ENCODE data around the gene SEMA3B.
A peak's percentile ranks its signal among the peaks of the same experiment; 100 is the strongest.

Gene SEMA3B

DNA sequence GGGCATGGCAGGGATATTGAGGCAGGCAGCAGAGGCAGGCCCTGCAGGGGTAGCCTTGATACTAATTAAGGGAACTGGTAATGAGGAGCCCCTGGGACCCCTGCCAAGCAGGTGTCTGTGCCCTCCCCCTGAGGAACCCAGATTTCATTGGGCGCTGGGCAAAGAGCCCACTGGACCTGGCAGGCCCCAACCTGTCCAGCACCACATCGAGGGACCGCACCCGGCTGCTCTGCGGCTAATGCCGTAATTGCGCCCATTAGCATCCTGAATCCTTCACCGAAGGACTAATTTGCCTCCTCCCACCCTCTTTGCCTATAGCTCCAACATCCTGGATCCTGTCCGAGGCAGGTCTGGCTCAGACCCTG is 13.7 kb upstream of the SEMA3B start:
- TF ChIP-seq, protein P1, sequence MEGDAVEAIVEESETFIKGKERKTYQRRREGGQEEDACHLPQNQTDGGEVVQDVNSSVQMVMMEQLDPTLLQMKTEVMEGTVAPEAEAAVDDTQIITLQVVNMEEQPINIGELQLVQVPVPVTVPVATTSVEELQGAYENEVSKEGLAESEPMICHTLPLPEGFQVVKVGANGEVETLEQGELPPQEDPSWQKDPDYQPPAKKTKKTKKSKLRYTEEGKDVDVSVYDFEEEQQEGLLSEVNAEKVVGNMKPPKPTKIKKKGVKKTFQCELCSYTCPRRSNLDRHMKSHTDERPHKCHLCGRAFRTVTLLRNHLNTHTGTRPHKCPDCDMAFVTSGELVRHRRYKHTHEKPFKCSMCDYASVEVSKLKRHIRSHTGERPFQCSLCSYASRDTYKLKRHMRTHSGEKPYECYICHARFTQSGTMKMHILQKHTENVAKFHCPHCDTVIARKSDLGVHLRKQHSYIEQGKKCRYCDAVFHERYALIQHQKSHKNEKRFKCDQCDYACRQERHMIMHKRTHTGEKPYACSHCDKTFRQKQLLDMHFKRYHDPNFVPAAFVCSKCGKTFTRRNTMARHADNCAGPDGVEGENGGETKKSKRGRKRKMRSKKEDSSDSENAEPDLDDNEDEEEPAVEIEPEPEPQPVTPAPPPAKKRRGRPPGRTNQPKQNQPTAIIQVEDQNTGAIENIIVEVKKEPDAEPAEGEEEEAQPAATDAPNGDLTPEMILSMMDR (conservative IDR thresholded peaks at IDR 0.05) = no peak
- no peak overlapping the region for H3K27ac ChIP-seq

DNA sequence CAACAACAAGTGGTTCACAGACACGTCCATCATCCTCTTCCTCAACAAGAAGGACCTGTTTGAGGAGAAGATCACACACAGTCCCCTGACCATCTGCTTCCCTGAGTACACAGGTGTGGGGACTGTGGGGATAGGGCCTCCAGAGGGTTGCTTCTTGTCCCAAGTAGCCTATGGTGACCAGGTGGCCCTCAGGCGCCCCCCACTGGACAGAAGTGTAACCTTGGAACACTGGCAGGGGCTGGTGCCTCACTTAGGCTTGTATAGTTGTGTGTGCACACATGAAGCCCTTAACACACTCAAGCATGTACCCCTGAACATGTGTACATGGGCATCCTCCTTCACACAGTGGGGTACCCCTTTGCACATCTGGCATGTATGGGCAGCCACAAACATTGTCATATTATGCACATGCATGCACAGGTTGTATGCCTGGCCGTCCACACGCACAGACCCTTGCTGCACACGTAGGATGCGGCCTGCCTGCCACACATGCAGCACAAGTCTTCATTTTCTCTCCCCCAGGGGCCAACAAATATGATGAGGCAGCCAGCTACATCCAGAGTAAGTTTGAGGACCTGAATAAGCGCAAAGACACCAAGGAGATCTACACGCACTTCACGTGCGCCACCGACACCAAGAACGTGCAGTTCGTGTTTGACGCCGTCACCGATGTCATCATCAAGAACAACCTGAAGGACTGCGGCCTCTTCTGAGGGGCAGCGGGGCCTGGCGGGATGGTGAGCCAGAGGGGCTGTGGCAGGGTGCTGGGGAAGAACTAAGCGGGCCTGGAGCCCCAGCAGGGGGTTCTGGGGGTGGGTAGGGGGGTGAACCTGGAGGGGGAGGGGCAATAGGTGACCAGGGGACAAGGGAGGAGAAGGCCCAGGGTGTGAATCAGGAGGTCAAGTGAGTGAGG is 11.7 kb upstream of the SEMA3B start:
- H3K27ac ChIP-seq = no peak overlapping the region
- TF ChIP-seq, protein P1 (conservative IDR thresholded peaks at IDR 0.05) = peak; percentile 75

DNA sequence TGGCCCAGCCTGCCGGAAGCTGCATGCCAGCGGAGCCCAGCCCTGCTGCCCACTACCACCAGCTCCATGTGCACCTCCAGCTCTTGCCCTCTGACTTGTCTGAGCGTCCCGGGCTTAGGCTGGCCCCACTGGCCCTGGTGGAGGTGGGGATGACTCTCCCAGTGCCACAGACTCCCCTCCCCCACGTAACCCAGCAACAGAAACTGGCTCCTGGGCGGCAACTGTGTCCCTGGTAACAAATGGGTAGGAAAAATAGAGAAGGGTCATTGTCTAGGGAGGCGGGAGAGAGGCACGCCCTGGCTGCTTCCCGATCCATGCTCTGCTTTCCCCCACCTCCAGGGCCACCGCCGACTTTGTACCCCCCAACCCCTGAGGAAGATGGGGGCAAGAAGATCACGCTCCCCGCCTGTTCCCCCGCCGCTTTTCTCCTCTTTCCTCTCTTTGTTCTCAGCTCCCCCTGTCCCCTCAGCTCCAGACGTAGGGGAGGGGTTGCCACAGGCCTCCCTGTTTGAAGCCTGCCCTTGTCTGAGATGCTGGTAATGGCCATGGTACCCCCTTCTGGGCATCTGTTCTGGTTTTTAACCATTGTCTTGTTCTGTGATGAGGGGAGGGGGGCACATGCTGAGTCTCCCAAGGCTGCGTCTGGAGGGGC is 10.8 kb upstream of the SEMA3B start:
- TF ChIP-seq, protein P1 (conservative IDR thresholded peaks at IDR 0.05) = no peak
- no peak overlapping the region; the same call in 1 of the 2 replicates for H3K27ac ChIP-seq

DNA sequence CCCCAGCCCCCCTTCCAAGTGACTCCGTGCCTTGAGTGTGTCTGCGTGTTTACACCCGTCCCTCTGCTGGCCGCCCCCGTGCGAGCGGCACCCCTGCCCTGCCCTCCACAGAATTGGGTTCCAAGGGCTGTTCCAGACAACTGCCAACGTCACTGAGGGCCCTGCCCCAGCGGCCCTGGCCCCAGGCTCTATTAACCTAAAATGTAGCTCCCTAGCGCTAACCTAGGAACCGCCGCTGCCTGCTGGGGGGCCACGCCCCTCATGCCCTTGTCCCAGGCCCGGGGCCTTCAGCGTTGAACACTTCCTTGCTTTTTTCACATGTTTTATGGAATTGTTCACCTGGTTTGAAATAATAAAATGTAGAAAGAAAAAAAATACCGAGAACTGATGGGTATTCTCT is 10.0 kb upstream of the SEMA3B start:
- TF ChIP-seq, protein P1 (conservative IDR thresholded peaks at IDR 0.05) = no peak
- H3K27ac ChIP-seq = peak overlapping the region; percentile 93

DNA sequence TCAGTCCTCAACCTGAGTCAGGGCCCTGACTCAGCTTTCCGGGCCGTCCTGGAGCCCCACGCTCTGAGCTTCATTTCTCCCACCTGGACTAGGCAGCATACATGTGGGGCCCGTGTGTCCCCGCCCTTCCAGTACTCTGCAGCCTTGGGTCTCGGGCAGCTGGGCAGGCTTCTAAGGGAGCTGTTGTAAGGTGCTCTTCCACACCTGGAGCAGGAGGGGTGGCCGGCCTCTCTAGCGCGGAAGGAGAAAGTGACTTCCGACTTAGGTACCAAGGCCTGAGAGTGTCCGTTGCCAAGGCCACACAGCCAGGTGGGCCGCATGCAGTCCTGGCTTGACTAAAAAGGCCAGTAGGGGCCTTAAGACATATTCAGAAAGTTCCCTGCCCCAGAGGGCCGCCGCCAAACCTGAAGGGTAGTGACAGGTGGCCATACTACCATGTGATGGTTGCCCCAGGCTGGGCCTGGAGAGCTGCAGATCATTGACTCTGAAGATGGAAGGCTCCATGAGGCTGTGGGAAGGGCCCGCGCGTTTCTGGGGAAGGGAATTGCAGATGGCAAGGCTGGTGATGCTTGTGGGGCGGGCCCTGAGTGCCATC is 9.4 kb upstream of the SEMA3B start:
- TF ChIP-seq, protein P1 (conservative IDR thresholded peaks at IDR 0.05) = no peak
- H3K27ac ChIP-seq = peak overlapping the region; percentile 93

DNA sequence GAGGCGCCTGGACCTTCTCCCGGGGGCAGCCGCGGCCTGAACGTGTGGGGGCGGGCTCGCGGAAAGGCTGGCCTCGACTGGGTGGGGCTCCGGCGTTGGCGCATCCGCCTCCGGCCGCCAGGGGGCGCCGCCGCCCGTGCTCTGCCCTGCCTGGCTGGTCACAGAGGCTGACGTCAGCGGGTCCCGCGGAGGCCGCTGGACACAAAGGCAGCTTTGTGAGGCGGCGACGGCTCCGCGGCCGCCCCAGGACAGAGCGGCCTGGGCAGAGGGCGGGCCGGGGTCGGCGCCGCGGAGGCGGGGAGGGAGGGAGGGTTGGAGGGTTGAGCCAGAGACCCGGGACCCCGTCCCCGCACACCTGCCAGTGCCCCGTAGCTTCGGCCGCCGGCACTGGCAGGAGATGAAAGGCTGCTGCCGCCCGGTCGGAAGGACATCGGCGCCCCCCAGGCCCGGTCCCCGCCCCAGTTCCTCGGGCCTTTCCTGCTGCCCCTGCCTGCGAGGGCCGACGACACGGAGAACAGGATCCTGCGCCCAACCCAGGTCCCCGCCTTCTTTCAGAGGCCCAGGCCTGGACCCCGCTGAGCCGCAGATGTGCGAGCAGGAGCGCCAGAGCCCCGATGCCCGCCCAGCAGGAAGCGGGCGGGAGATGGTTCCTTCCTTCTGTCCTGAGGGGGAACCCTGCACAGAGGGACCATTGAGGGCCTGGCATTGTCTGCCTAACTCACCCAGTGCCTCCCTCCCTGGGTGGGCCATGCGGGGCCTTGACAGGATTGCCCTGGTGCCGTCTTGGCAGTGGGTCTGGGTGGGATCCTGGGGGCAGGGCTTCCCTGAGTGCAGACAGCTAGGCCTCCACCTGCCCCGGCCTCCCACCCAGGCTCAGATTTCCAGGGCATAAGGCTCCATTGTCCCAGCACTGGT is 8.7 kb upstream of the SEMA3B start:
- TF ChIP-seq, protein P1 (conservative IDR thresholded peaks at IDR 0.05) = peak; percentile 99
- peak overlapping the region; percentile 93 for H3K27ac ChIP-seq
